OCI-LY7 (cell line): ENCODE results near the gene LHPP. TPM values are rescaled to one million over a fixed set of nuclear protein-coding genes. Genes with fewer than 3 reads are reported as not detected.

Experiments used
- BruUV-seq: library from RNA; stranded (reverse); fragments of 400-500 nt; replicated peaks from 2 replicates; lab custom pipeline; 2021; lab: Mats Ljungman, UMichigan
- CTCF ChIA-PET: fragments of 300-600 bp; sonication (Branson Sonifier 250); formaldehyde crosslinking; loops from one replicate; lab custom pipeline; 2022; ENCODE audit warnings: antibody characterized with exemption; ENCODE audit not compliant: unreplicated experiment; lab: Charles Lee
- POLR2A ChIA-PET: fragments of 300-600 bp; sonication (Branson Sonifier 250); formaldehyde crosslinking; loops from one replicate; lab custom pipeline; 2022; ENCODE audit warnings: antibody characterized with exemption; lab: Charles Lee
- DNase-seq: peaks from one replicate; pipeline ENCODE4 v3.0.0-alpha.2; 2015; ENCODE audit warnings: low spot score
- H2AFZ ChIP-seq: fragments of 200-600 bp; sonication (generic), shearing (Covaris generic); 2 replicates; pipeline ENCODE4 v1.6.1; 2014; ENCODE audit warnings: mild to moderate bottlenecking, antibody characterized with exemption, low read length, moderate library complexity
- H3K27ac ChIP-seq: fragments of 200-600 bp; sonication (generic); 2 replicates; pipeline ENCODE4 v1.5.1; 2014; ENCODE audit warnings: mixed run types, low read depth, mild to moderate bottlenecking, moderate library complexity, low read length, inconsistent platforms; ENCODE audit not compliant: poor library complexity, severe bottlenecking
- H3K36me3 ChIP-seq: fragments of 200-600 bp; sonication (generic); 2 replicates; pipeline ENCODE4 v1.6.1; 2014; ENCODE audit warnings: mild to moderate bottlenecking, antibody characterized with exemption, low read length, moderate library complexity, mixed read lengths; ENCODE audit not compliant: insufficient read depth
- H3K4me1 ChIP-seq: fragments of 200-600 bp; sonication (generic); 2 replicates; pipeline ENCODE4 v1.5.1; 2014; ENCODE audit warnings: mild to moderate bottlenecking, low read length; ENCODE audit not compliant: insufficient read depth, poor library complexity, severe bottlenecking
- H3K4me2 ChIP-seq: fragments of 200-600 bp; sonication (generic); 2 replicates; pipeline ENCODE4 v1.6.1; 2014; ENCODE audit warnings: mild to moderate bottlenecking, low read length
- H3K4me3 ChIP-seq: fragments of 200-600 bp; sonication (generic); 2 replicates; pipeline ENCODE4 v1.5.1; 2014; ENCODE audit warnings: mild to moderate bottlenecking, low read depth, low read length; ENCODE audit not compliant: poor library complexity, severe bottlenecking
- H3K79me2 ChIP-seq: fragments of 200-600 bp; sonication (generic); 2 replicates; pipeline ENCODE4 v1.6.1; 2016; ENCODE audit warnings: low read depth, mild to moderate bottlenecking, low read length, moderate library complexity, mixed read lengths; ENCODE audit not compliant: insufficient read depth
- H3K9me2 ChIP-seq: fragments of 200-600 bp; sonication (generic); 2 replicates; pipeline ENCODE4 v1.6.1; 2016; ENCODE audit warnings: mild to moderate bottlenecking, low read length, mixed read lengths; ENCODE audit not compliant: insufficient read depth
- H3K9me3 ChIP-seq: fragments of 200-600 bp; sonication (generic); 2 replicates; pipeline ENCODE4 v1.6.1; 2014; ENCODE audit warnings: mild to moderate bottlenecking, mixed run types, low read length, mixed read lengths
- H4K20me1 ChIP-seq: fragments of 200-600 bp; sonication (generic); 2 replicates; pipeline ENCODE4 v1.6.1; 2014; ENCODE audit warnings: mild to moderate bottlenecking, antibody characterized with exemption, low read length, moderate library complexity, mixed read lengths; ENCODE audit not compliant: insufficient read depth
- EZH2phosphoT487 ChIP-seq: fragments of 200-600 bp; sonication (generic); IDR thresholded peaks from 2 replicates; pipeline ENCODE4 v1.6.1; 2018; ENCODE audit warnings: low read depth, borderline replicate concordance, mild to moderate bottlenecking, mixed run types, antibody characterized with exemption, low read length, moderate library complexity, mixed read lengths
- intact Hi-C: fragments of 100-400 bp; cut with micrococcal nuclease; formaldehyde crosslinking; loops from one replicate; pipeline ENCODE4 v1.10.0; 2022; ENCODE audit not compliant: unreplicated experiment
- total RNA-seq, 2 experiments: library from RNA; depleted of rRNA in 1 of 2; stranded (reverse); fragments of >200 nt in 1 of 2; shearing (Covaris generic) in 1 of 2; gene quantifications; 2 replicates each; pipeline ENCODE4 v1.2.3, GENCODE V29; 2014 to 2022
- TF ChIP-seq, protein P1 (sequence below): fragments of 200-600 bp; sonication (generic); conservative IDR thresholded peaks from 2 replicates; pipeline ENCODE4 v1.5.1; 2014; ENCODE audit warnings: mild to moderate bottlenecking, antibody characterized with exemption, low read length, moderate library complexity, mixed read lengths

The LHPP gene
- total RNA-seq, 2 experiments from 2014 or later, result 30.3 to 65.2 TPM

GRCh38 chr10:124451276-124451675 is 10.3 kb upstream of the LHPP start:
- H3K27ac ChIP-seq, result no peak overlapping the region
- no peaks in the 10 kb centered on the region for H3K4me1 ChIP-seq
- no peak for DNase-seq
- no peaks in the 10 kb centered on the region for H4K20me1 ChIP-seq
- ChIA-PET CTCF (no interaction called here), POLR2A (no interaction called here)
- no TSS peak for BruUV-seq
- intact Hi-C loops, result no loop called here
- H3K9me2 ChIP-seq, result no peaks in the 10 kb centered on the region
- no peaks in the 10 kb centered on the region for H3K9me3 ChIP-seq
- H3K79me2 ChIP-seq, result no peaks in the 10 kb centered on the region
- H3K36me3 ChIP-seq, result no peaks in the 10 kb centered on the region
- no peak overlapping the region for H3K4me3 ChIP-seq
- no peak overlapping the region for H3K4me2 ChIP-seq
- H2AFZ ChIP-seq, result no peak overlapping the region
- TF ChIP-seq, protein P1, sequence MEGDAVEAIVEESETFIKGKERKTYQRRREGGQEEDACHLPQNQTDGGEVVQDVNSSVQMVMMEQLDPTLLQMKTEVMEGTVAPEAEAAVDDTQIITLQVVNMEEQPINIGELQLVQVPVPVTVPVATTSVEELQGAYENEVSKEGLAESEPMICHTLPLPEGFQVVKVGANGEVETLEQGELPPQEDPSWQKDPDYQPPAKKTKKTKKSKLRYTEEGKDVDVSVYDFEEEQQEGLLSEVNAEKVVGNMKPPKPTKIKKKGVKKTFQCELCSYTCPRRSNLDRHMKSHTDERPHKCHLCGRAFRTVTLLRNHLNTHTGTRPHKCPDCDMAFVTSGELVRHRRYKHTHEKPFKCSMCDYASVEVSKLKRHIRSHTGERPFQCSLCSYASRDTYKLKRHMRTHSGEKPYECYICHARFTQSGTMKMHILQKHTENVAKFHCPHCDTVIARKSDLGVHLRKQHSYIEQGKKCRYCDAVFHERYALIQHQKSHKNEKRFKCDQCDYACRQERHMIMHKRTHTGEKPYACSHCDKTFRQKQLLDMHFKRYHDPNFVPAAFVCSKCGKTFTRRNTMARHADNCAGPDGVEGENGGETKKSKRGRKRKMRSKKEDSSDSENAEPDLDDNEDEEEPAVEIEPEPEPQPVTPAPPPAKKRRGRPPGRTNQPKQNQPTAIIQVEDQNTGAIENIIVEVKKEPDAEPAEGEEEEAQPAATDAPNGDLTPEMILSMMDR, result no peak
- TF ChIP-seq EZH2phosphoT487, result no peak

DNA sequence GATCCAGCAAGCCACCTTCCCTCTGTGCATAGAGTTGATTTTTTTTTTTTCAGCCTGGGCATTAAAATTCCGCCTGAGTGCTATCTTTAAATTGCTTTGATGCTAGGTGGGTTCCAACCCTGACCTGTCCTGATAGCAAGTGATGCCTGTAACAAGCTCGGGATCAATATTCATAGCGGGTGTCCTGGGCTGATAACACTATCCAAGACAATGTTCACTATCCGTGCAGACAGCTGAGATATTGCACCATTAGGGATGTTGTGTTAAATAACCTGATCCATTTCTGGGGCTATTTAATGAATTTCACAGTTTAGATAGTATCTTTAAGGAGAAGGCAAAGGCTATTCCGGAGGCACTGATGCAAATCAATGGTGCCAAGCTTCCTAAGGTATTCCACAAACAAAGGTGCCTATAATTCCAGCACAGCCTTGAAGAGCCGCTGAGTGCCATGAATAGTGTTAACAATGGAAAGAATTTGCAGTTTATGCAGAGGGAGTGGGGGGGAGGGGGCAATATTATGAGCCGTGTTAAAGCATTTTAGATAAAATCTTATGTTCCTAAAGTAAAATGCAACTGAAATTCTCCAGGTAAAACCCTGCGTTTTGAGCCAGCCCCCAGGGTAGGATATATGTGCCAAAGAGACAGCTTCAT is 7.5 kb upstream of the LHPP start:
- no peaks in the 10 kb centered on the region for H3K9me3 ChIP-seq
- H3K9me2 ChIP-seq, result no peaks in the 10 kb centered on the region
- BruUV-seq, result no TSS peak
- no peaks in the 10 kb centered on the region for H3K79me2 ChIP-seq
- H3K4me3 ChIP-seq, result no peak overlapping the region
- no peaks in the 10 kb centered on the region for H3K36me3 ChIP-seq
- no peak overlapping the region for H2AFZ ChIP-seq
- no peaks in the 10 kb centered on the region for H4K20me1 ChIP-seq
- TF ChIP-seq EZH2phosphoT487, result no peak
- TF ChIP-seq, protein P1, result no peak
- no peaks in the 10 kb centered on the region for H3K4me1 ChIP-seq
- intact Hi-C loops, result no loop called here
- H3K4me2 ChIP-seq, result no peak overlapping the region
- H3K27ac ChIP-seq, result no peak overlapping the region
- ChIA-PET CTCF (no interaction called here), POLR2A (interaction anchor here (0.6 kb wide), 2 partner anchors 30 to 318 kb away, joined by 3 to 4 read pairs; no protein-coding TSS in a partner anchor)
- no peak for DNase-seq

GRCh38 chr10:124455441-124455840 is 6.2 kb upstream of the LHPP start:
- Histone ChIP-seq H4K20me1 (no peaks in the 10 kb centered on the region), H3K27ac (no peak overlapping the region), H3K4me3 (no peak overlapping the region), H3K36me3 (no peaks in the 10 kb centered on the region), H3K4me1 (no peaks in the 10 kb centered on the region), H2AFZ (no peak overlapping the region), H3K9me2 (no peaks in the 10 kb centered on the region), H3K79me2 (no peaks in the 10 kb centered on the region), H3K9me3 (no peaks in the 10 kb centered on the region), H3K4me2 (no peak overlapping the region)
- no TSS peak for BruUV-seq
- intact Hi-C loops, result no loop called here
- ChIA-PET POLR2A (interaction anchor here (0.6 kb wide), 1 partner anchor 46 kb away, joined by 4 read pairs; no protein-coding TSS in a partner anchor), CTCF (no interaction called here)
- no peak for TF ChIP-seq EZH2phosphoT487
- TF ChIP-seq, protein P1, result no peak
- DNase-seq, result no peak
